Peyer's patch (tissue), 4 donors: ENCODE results near the gene PWWP2B. TPM values are rescaled to one million over a fixed set of nuclear protein-coding genes. Genes with fewer than 3 reads are reported as not detected.
A peak's percentile ranks its signal among the peaks of the same experiment; 100 is the strongest.

Source experiments
- DNase-seq, 3 donors: peaks; one replicate each; pipeline ENCODE4 v3.0.0-alpha.2; 2017 to 2019
- H3K27ac ChIP-seq, 4 donors: fragments of 200-600 bp; sonication (generic); one replicate each; pipeline ENCODE4 v1.5.1; 2016 to 2019
- H3K27me3 ChIP-seq, 2 donors: fragments of 200-600 bp; sonication (generic); one replicate each; pipeline ENCODE4 v1.5.1; 2019
- H3K36me3 ChIP-seq, 3 donors: fragments of 200-600 bp; sonication (generic); one replicate each; pipeline ENCODE4 v1.5.1; 2016 to 2019
- H3K4me1 ChIP-seq, 4 donors: fragments of 200-600 bp; sonication (generic); one replicate each; pipeline ENCODE4 v1.5.1; 2016 to 2019
- H3K4me3 ChIP-seq, 4 donors: fragments of 200-600 bp; sonication (generic); 1 replicate in 3 of 4; 2 replicates in 1 of 4; pipeline ENCODE4 v1.5.1; 2016 to 2019; ENCODE audit warnings: mild to moderate bottlenecking in 1 of 4
- H3K9me3 ChIP-seq, 4 donors: fragments of 200-600 bp; sonication (generic); one replicate each; pipeline ENCODE4 v1.5.1; 2016 to 2019; ENCODE audit warnings: mild to moderate bottlenecking in 1 of 4
- CTCF ChIP-seq, 6 experiments: fragments of 450-650 bp in 4 of 6; fragments of 200-600 bp in 2 of 6; sonication (generic) in 1 of 6; IDR thresholded peaks; one replicate each; pipeline ENCODE4 v1.5.1; 2017 to 2019; ENCODE audit warnings: antibody characterized with exemption in 6 of 6, mild to moderate bottlenecking in 3 of 6, moderate library complexity in 1 of 6
- POLR2A ChIP-seq, 2 donors: fragments of 450-650 bp; IDR thresholded peaks; one replicate each; pipeline ENCODE4 v1.5.1; 2017; ENCODE audit warnings: antibody characterized with exemption in 2 of 2, mild to moderate bottlenecking in 2 of 2, moderate library complexity in 2 of 2
- total RNA-seq, 4 donors: library from RNA; depleted of rRNA; stranded (reverse); fragments of >200 nt; gene quantifications; one replicate each; pipeline ENCODE4 v1.1.0, GENCODE V29; 2016

The PWWP2B gene
- total RNA-seq, 4 donors from 2014 or later: 11.4 to 19.2 (median 15.1) TPM

GRCh38 chr10:132368391-132368790 lies 28.6 kb upstream of the PWWP2B start:
- Histone ChIP-seq H3K4me1 (no peaks in the 10 kb centered on the region), H3K27ac (no peak overlapping the region), H3K27me3 (no peaks in the 10 kb centered on the region), H3K36me3 (peaks cover 0 to 9% (median 0%) of the 10 kb centered on the region in 3 donors), H3K4me3 (no peak overlapping the region), H3K9me3 (no peaks in the 10 kb centered on the region)
- TF ChIP-seq CTCF (IDR thresholded peaks at IDR 0.05) (no peak), POLR2A (IDR thresholded peaks at IDR 0.05) (no peak)
- DNase-seq: no peak

DNA sequence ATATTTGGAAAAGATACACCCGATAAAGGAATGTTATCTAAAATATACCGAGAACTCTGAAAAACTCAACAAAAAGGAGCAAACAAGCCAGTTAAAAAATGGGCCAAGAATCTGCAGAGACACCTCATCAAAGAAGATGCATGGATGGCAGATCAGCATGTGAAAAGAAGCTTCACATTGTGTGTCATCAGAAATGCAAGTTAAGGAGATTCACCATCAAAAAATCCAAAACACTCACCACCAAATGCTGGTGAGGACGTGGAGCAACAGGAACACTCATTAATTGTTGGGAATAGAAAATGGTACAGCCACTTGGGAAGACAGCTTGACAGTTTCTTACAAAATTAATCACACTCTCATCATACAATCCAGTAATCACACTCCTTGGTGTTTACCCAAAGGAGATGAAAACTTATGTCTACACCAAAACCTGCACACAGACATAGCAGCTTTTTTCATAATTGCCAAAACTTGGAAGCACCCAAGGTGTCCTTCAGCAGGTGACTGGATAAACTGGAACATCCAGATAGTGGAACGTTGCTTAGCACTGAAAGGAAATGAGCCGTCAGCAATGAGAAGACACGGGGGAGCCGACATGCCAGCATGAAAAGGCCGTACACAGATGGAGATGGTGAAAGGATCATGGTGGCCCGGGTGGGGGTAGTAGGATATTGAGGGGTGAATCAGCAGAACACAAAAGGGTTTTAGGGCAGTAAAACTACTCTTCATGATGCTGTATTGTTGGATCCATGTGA lies 27.9 kb upstream of the PWWP2B start:
- Histone ChIP-seq H3K36me3 (peaks cover 0 to 9% (median 0%) of the 10 kb centered on the region in 3 donors), H3K9me3 (no peaks in the 10 kb centered on the region), H3K27ac (no peak overlapping the region), H3K27me3 (no peaks in the 10 kb centered on the region), H3K4me1 (no peaks in the 10 kb centered on the region), H3K4me3 (no peak overlapping the region)
- DNase-seq: peak in 2 of 3 donors; percentile 6 to 8
- TF ChIP-seq CTCF (IDR thresholded peaks at IDR 0.05): no peak

DNA sequence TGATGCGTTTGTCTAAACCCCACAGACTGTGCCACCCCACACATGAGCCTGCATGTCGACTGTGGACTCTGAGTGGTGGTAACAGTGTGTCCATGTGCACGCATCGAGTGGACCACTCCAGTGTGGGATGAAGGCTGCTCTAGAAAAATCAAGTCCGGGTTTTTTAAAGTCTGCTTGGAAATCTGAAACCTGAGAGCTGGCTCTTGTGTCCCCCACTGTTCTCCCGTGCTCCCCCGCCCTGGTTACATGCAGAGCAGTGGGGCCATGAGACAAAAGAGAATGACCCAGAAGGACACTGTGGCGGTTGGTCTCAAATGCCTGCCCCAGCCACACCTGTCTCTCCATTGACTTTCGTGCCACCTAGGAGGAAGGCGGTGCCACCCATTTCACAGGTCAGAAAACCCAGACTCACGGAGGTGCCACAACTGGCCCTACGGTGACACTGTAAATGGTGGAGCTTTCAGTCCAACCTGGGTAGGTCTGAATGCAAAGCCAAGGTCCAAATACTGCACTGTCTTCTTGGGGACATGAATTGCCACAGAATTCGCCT lies 27.3 kb upstream of the PWWP2B start:
- Histone ChIP-seq H3K36me3 (peaks cover 0 to 9% (median 0%) of the 10 kb centered on the region in 3 donors), H3K27me3 (no peaks in the 10 kb centered on the region), H3K4me3 (no peak overlapping the region), H3K9me3 (no peaks in the 10 kb centered on the region), H3K4me1 (no peaks in the 10 kb centered on the region), H3K27ac (no peak overlapping the region)
- TF ChIP-seq CTCF (IDR thresholded peaks at IDR 0.05): no peak
- no peak for TF ChIP-seq POLR2A (IDR thresholded peaks at IDR 0.05)
- DNase-seq: peak in 2 of 3 donors; percentile 12 to 28

DNA sequence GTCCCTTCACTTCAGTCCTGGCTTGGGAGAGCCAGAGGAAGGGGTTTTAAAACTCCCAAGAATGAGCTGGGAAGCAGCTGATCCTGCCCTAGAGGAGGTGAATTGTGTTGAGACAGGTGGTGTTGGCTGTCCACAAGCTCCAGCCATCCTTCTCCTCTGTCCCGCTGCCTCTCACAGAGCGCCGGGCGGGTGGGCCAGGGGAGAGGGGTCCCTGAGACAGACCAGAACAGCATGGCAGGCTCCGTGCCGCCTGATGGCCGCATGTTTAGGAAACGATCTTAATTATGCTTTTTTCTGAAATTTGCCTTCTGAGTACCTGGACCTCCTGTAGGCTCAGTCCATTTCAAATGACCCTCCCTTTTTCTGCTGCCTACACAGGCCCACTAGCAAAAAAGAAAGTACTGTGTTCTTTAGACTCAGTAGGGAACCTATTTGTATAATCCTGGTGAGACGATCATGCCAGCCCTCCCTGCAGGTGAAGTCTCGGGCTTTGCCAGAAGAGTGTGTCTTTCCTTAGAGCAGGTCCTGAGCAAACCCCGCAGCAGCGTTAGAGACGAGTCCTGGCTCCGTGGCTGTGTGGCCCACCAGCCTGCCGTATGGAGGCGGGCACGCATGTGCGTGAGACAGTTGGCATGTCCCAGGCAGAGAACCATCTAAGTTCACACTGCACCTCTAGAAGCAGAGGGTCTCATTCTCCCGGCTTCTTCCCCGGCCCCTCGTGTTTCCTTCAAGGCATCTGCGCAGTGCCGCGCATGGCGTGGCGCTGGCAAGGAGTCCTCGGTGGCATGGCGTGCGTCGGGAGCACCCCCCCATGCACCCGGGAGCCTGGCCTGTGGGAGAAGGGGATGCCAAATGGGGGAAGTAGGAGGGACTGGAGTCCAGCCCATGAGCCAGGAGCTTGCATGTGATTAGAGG lies 26.3 kb upstream of the PWWP2B start:
- Histone ChIP-seq H3K4me1 (no peaks in the 10 kb centered on the region), H3K27me3 (no peaks in the 10 kb centered on the region), H3K4me3 (no peak overlapping the region), H3K36me3 (peaks cover 0 to 6% (median 0%) of the 10 kb centered on the region in 3 donors), H3K9me3 (no peaks in the 10 kb centered on the region), H3K27ac (no peak overlapping the region)
- TF ChIP-seq POLR2A (IDR thresholded peaks at IDR 0.05) (no peak), CTCF (IDR thresholded peaks at IDR 0.05) (no peak)
- peak in 2 of 3 donors; percentile 20 to 40 for DNase-seq

GRCh38 chr10:132371641-132372081 lies 25.3 kb upstream of the PWWP2B start:
- H3K4me3 ChIP-seq: no peak overlapping the region
- H3K27me3 ChIP-seq: no peaks in the 10 kb centered on the region
- no peak overlapping the region for H3K27ac ChIP-seq
- H3K4me1 ChIP-seq: no peaks in the 10 kb centered on the region
- H3K9me3 ChIP-seq: no peaks in the 10 kb centered on the region
- peak in 2 of 3 donors; percentile 18 to 48 for DNase-seq
- peaks cover 0 to 2% (median 0%) of the 10 kb centered on the region in 3 donors for H3K36me3 ChIP-seq
- TF ChIP-seq CTCF (IDR thresholded peaks at IDR 0.05): peak in 1 of 6 experiments; percentile 13
- TF ChIP-seq POLR2A (IDR thresholded peaks at IDR 0.05): no peak
